Measurements from ENCODE around the gene BCL6.
A peak's percentile ranks its signal among the peaks of the same experiment; 100 is the strongest.

BCL6 gene
- 18.5 to 71.1 reads per million in 2 donors for total RNA-seq

DNA sequence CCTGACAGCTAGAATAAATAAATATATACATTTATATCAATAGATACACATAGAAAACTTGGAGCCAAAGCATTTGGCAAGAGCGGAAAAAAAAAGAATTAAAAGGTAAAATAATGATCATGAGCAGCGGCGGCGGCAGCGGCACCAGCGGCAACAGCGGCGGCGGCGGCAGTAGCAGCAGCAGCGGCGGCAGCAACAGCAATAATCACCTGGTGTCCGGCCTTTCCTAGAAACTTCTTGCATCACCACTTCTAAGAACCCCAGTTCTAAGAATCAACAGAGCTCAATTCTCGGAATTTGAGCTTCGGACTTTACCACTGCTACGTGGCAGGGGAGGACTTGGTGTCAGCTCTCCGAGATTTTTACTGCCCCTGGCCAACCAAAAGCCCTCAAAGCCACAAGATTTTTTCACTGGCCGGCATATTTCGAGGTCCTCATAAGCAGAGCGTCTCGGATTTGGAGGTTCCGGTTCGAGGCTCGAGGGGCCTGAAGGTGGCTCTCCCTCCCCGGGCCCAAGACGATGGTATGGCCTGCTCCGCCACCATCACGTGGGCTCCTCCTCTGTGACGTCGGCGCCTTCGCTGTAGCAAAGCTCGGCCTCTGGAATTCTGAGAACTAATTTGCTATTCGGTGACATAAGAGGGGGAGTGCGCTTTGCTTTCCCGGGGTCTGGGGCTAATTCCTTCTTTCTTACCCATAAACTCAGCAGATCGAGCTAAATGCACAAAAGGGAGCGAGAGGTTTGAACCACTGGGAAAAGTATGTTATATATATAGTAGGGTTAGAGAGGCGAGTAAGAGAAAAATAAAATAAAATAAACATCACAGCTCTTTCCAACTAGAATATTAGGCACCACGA is at the start of gene BCL6:
Gene BCL6 (minus strand): TSS at position 268 of the 858 bp plus-strand sequence. CDS start 11,775 bp downstream, outside the sequence.
- DNase-seq, result peak; percentile 57 to 96 (median 81)

DNA sequence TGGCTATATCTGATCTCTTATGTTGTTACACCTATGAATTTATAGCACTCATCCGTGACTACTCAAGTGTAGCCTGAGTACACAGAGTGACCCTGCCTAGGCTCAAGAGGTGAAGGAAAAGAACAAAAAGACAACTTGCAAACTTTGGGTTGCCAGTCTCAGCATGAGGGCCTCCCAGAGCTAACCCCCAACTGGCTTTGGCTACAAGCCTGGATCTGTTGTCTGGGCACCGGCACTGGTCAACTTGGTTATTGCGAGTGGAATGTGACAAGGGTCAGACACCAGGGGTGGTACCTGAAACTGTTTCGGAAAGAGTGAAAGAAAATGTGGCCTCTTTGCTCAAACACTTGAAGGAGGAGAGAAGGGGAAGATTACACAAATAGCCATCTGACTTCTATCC is 49.5 kb upstream of the BCL6 start:
- no peak for DNase-seq

DNA sequence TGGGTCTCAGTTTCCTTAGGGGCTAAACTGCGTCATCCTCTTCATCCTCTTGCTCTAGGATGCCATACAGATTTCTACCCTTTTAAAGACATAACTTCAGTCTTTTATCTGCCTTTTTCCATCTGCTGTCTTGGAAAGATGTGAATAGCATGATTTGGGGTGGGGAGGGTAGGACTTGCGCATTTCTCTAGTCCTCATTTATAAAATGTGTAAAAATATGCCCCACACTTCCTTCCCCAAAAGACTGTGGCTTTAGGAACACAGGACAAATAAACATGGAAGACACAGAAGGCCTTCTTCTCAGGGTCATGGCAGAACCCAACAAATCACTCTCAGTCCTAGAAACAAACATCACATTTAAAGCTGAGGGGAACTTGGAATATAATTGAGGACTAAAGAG is 48.4 kb upstream of the BCL6 start:
- DNase-seq, result no peak

DNA sequence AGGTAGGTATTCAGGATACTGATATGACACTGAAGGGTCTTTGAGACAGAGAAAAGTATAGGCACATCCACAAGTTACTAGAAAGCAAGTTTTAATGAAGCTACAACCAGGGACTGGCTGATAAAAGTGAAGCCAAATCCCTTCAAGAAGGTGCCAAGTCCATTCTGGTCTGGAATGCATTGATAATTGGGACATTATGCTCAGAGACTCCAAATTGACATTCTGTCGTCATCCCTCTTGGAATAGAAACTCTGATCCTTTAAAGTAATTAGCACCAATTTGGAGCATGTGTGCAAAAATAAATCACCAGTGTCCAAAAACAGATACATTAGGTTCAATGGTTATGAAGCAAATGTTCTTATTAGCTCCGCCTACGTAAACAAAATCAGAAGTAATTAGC is 47.3 kb upstream of the BCL6 start:
- no peak for DNase-seq

DNA sequence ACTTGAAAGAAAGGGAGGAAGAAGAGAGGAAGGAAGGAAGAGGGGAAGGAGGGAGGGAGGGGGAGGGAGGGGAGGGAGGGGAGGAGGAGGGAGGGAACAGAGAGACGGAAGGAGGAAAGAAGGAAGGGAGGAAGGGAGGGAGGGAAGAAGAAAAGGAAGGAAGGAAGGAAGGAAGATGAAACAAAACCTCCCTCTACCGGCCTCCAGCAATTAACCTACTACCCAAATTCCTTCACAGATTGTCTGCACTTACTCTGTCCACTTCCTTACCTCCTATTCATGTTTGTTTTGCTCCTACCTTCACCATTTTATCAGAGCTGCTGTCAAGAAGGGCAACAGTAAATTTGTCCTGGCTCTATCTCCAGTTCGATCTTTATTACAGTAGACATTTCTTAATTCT is 44.6 kb upstream of the BCL6 start:
- no peak for DNase-seq

DNA sequence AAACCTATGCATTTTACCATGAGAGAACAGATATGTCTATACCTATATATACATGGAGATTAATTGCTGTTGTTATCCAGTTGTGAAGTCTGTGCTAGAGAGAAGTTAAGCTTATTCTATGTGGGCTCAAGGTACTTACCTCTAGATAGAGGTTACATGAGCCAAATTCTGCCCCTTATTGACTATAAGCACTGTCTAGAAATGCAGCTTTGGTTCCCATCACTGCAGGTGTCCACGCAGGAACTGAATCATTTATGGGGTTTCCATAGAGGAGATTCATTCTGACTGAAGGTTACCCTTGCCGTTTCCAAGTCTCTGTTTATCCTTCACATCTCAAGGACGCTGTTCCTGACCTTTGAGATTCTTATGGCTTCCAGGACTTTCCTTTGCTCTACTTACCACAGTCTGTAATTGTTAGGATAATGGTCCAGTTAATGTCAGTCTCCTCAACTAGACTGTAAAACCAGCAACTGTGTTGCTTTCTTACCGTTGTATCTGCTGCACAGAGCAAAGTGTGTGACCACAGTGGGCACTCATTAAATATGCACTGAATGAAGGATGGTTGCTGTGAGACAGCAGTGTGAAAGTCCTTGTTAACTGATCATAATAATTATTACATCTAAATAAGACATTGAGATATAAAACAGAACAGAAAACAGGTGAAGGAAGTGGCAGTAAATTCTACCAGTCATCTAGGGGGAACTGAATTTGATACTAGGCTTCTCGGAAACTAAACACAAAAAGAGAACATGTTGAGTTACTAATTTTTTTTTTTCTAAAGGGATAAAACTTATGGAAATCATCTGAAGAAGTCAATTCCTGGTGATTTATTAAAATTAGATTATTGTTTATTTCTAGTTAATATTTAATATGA is 44.0 kb upstream of the BCL6 start:
- DNase-seq, result no peak

DNA sequence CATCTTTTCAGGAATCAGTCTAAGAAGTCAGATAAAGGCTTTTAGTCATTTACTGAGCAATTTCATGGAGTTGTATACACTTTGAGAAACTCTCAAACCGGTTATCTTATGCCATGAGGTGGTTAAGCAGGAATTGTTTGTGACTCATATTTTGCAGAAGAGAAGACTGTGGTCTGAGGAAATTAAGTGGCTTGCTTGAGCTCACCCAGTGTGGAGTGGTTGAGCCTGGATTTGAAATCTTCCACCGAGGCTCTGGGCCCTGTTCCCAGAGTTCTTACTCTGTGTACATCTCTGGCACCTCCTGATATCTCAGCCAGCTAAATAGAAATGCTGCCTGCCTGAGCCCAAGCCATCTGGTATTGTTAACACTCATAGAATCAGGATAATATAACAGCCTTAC is 37.8 kb upstream of the BCL6 start:
- DNase-seq, result peak in 1 of 5 experiments; percentile 58

DNA sequence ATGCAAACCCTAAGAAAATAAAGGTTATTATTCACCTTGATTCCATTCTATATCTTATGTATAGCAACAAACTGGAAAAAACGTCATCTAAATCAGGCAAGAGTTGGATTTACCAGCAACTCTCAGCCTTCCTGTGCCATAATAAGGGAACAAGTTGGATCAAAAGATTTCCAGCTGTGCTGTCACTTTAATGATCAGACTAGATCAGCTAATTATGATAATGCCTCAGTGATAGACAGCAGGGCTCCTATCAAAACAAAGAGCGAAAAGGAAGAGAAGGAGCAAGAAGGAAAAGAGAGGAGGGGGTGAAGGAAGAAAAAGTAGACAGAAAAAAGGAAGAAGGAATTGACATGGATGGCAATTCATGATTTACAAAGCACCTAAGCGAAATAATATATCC is 36.7 kb upstream of the BCL6 start:
- no peak for DNase-seq

DNA sequence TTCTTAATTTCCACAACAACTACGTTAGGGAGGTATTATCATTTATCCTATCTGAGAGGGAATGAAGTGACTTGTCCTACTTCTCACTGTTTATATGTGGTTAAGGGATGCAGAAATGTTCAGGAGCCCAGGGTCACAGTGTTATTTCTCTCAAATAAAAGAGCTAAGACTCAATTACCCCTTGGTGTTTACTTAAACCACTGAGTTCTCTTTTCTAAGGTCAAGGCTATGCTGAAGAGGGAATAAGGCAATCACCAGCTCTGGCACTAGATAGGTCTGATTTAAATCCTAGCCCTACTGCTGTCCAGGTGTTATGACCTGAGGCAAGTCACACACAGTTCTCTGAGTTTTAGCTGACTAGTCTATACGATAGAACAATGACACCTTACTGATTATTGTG is 35.7 kb upstream of the BCL6 start:
- DNase-seq, result no peak

DNA sequence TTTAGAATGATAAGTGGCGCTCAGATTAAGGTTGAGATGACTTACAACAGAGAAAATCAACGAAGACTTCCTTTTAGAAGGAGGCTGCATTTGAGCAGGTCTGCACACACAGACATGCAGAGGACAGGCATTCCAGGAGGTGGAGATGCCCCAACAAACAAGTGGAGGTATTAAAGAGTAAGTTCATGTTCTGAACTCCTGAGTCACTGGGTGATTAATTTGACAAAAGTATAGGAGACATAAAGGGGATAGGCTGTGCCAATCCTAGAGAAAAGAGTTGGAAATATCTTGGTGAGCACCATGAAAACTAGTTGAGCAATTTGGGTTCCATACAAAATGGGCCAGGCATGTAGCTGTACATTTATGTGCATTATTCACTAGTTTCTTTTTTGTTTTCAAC is 33.5 kb upstream of the BCL6 start:
- no peak for DNase-seq

DNA sequence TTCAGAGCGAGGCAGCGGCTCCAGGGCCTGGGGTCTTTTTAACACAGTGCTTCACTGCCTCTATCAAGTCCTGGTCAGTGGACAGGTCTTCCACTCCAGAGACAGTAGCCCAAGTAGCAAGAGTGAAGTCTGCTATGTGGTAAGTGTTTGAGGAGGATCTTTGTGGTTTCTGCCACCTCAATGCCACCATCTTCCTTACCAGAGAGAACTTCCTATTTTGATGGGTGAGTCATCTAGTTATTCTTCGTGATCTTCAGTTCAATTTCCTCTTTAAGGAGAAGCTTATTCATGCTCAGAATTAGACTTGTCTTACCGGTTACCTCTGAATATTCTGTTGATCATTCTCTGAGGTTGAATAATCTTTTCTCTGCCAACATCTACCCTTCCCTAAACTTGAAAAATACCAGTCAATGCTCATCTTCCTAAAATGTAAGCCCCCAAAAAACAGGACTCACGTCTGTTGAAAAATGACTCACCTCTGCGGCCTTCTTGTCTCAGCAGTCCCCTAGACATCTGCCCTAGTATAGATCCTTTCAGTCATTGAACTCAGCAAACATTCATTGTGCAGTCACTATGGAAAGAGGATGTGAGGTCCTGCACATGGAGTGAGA is 32.2 kb upstream of the BCL6 start:
- DNase-seq, result peak in 2 of 5 experiments; percentile 61 to 93

DNA sequence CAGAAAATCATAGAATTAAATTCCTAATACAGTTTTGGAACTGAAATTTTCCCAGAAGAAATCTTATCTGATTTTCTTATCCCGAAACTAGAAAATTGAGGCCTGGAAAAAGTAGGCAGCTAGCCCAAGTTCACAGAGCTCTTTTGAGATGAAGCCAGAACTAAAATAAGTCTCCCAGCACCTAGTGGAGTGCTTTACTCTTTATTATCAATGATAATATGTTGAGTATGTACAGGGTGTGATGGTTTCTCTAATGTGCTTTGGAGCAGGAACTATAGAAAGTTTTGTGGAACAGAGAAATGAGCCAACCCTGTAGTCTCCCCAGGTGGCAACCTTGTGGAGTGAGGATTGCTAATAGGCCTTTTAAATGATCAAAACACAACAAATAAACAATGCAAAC is 30.3 kb upstream of the BCL6 start:
- no peak for DNase-seq

DNA sequence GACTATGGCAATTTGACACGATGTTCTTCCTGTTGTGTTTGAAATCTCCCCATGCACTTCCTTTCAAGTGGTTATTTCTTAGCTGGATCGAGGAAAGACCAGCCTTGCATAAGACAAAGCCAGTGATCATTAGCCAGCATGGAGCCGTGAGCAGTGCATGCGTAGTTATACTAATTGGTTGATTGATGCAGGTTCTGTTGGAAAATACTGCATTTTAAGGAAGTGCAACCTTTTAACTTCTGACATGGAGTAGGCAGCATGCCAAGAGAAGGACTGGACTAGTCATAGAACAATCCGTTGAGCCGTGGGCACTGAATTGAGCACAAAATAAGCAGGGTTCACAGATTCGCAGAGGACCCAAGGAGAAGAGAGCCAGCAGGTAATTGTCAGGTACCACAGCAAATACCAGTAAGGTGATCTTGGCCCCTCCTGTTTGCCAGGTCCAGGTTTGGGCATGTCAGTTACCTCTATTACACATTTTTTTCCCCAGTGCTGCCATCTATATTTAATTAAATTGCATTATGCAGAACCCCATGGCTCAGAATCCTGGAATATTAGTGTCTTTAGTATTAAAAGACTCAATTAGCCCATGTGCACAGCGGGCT is 29.0 kb upstream of the BCL6 start:
- no peak for DNase-seq

DNA sequence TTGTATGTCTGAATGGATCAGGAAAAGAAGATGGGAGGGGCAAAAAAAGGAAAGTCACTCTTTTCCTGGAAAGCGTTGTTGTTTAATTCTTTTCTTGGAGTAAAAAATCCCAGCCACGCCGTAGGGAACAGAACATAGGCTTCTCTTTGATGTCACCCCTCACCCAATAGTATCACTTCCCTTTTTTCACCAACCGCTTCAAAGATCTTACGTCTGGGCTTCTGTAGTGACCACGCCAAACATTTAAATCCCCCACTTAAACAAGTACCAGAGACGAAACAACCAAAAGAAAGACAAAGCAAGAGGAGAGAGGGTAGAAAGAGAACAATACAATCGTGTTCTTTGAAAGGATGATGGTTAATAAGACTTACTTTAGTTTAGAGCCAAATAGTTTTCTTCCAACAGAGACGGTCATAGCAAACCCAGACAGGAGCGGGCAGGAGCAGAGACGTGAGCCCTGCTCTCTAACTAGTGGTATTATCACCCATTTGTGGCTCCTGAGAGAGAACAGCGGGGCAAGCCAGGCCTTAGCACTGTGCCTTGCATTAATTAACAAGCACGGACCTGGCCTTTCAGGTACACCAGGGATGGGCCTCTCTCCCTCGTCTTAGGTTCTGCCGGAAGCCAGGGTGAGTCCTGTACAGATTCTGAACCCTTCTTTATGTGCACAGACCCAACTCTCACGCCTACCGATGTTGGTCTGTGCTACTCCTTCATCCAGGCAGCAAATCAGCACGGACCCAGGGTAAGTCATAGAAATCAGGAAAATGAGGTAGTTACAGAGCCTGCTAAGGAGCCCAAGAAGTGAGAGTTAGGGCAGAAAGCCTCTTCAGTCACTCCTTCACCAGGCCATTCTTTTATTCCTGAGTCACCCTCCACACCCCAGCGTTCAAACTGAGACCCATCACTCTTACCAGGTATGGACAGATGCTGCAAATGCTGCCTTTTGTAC is 28.2 kb upstream of the BCL6 start:
- DNase-seq, result no peak

DNA sequence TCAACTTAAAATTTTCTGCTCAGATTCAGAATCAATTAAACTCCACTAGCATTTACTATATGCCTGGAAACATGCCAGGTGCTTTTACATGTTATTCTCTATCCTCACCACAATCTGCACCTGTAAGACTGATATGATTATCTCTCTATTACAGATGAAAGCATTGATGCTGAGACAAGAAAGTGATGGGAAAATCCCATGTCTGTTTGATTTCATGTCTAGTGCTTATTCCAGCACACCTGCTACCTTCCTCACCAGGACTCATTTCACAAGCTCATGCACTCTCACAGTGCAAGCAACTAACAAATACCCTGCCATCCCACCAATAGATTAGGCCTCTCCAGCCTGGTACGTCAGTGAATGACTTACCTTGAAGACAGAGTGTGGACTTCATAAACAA is 25.0 kb upstream of the BCL6 start:
- peak in 1 of 5 experiments; percentile 83 for DNase-seq

DNA sequence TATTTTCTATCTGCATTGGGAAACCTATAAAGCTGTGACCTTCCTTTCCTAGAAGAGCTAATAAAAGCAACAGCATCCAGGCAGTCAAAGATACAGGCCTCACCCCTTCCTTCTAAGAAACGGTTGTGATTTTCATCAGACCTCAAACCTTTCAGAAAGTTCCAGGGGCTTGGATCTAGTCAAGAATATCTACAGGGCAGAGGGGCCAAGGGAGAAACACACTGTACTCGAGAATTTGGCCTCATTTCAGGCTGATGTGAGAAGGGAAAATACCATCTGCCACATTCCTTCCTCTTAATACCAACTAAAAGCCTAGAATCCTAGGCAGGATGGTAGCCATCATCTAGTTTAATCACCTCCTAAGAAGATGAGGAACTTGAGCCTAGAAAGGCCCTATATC is 24.5 kb upstream of the BCL6 start:
- DNase-seq, result no peak

DNA sequence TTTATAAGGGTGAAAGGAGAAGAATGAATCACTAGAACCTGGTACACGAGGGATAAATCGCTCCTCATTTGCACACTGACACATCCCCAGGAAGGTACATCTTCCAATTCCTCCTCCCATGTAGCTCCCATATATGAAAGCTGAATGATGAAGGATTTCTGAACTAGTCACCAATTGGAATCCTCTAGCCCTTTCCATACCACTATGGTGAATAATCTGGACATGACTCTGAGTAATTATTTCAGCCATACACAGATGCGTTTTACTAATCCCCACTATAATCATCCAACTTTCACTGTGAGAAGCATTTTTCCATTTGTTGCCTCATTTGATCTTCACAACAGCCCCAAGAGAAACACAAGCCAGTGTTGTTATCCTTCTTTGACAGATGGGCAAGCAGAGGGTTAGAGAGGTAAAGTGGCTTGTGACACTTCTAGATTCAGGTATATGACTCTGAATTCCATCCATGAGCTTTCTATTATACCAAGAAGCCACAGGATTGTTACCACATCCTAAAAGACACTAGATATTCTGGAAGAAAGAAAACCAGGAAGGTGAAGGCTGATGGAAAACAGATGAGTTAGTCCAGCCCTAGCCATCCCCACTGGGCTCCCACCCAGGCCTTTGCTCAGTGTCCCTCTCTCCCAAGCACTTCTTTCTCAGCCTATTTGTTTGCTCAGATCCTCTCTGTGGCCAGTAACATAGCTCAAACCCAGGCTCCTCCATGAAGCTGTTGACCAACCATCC is 22.2 kb upstream of the BCL6 start:
- DNase-seq, result no peak

DNA sequence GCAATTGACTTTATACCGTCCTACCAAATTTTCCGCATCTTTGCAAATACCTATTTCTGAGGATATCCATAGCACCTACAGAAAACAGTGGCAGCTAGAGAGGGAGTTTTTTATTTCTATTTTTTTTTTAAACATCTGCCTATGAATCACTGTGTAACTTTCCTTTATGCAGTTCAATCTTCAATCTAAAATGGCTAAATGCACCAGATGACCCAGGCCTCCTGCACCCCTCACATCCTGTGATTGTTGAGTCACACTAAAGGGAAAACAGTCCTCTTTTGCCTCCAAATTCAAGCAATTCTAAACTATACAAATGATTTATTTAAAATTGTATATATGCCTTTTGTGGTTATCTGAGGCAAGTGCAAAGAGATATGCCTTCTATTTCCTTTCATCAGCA is 20.1 kb upstream of the BCL6 start:
- no peak for DNase-seq

DNA sequence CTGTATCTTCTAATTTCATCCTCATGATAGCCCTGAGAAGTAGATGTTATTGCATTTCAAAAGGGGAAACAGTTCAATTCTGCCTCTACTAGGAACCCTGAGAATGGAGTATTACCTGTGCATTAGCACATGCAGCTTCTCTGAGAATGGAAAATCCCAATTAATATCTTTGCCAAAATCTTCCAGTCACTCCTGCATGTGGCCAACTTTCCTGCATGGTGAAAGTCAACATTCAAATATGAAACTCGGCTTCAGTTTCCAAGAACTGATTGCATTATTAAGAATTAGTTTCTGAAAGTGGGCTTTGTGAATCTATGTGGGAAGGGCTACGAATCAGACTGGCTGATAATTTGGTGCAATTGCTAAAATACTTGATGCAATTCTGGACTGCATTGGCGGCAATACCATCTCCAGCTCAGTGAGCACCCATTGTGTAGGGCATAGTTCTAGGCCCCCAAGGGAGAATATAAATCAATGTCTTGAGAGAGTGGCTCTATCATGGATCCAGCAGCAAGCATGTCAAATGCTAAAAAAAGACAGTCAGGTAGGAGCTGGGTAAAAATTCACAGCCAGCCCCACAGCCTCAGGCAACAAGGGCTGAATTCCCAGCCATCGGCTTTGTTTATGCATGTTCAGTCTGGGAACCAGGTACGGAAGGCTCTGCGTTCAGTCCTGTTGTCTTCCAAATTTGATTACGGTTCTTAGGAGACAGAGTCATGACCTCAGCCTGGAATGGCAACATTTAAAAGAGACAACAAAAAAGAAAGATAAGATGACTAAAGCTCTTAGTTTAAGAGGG is 18.8 kb upstream of the BCL6 start:
- no peak for DNase-seq

DNA sequence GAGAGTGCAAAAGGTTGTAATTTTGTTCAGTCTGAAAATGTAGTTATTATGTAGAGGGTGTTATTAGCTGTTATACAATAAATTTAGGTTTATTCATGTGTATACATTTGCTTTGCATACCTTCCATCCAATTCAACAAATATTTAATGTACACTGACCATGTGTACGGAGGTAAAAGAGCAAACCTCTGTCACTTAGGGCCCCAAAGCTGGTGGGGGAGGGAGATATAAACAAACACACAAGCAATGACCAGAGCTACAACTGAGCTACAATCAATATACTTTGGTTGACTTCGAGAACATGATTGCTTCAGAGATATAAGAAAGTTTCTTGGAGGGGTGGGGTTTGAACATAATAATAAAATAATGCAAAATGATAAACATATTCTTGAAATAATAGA is 17.5 kb upstream of the BCL6 start:
- no peak for DNase-seq

Data from T-helper 2 cell (primary cell).